Body of pancreas (tissue), 4 donors: ENCODE measurements around the gene ANAPC5.

Experiments
- CTCF ChIP-seq, 7 experiments: fragments of 450-650 bp in 4 of 7; fragments of 200-600 bp in 3 of 7; sonication (generic) in 3 of 7; IDR thresholded peaks; one replicate each; pipeline ENCODE4 v1.5.1; 2016 to 2019; ENCODE audit warnings: antibody characterized with exemption in 7 of 7
- POLR2A ChIP-seq, 3 donors: fragments of 450-650 bp; IDR thresholded peaks; one replicate each; pipeline ENCODE4 v1.6.1; 2016; ENCODE audit warnings: antibody characterized with exemption in 3 of 3, mild to moderate bottlenecking in 2 of 3

GRCh38 chr12:121397521-121397920 lies 45.3 kb upstream of the ANAPC5 start:
- TF ChIP-seq CTCF (IDR thresholded peaks at IDR 0.05), result no peak
- no peak for TF ChIP-seq POLR2A (IDR thresholded peaks at IDR 0.05)
